KMS-11 (cell line): ENCODE results near the gene FUT1.
A peak's percentile ranks its signal among the peaks of the same experiment; 100 is the strongest.
"Not testable (repeated sequence)": the region's sequence is repeated elsewhere in the genome, so short reads cannot be mapped to it uniquely, and the experiment has no call there.

Source experiments
- H2AFZ ChIP-seq: fragments of 200-600 bp; sonication (generic); 2 replicates; pipeline ENCODE4 v1.6.1; 2016; ENCODE audit warnings: antibody characterized with exemption, mixed run types, low read depth
- H3K27ac ChIP-seq: fragments of 200-600 bp; sonication (generic); 2 replicates; pipeline ENCODE4 v1.6.1; 2016; ENCODE audit warnings: mild to moderate bottlenecking, mixed run types
- H3K27me3 ChIP-seq: fragments of 200-600 bp; sonication (generic); 2 replicates; pipeline ENCODE4 v1.6.1; 2017; ENCODE audit warnings: mild to moderate bottlenecking, low read depth, mixed run types, moderate library complexity; ENCODE audit not compliant: insufficient read depth
- H3K36me3 ChIP-seq: fragments of 200-600 bp; sonication (generic); 2 replicates; pipeline ENCODE4 v1.6.1; 2017; ENCODE audit warnings: mild to moderate bottlenecking, mixed run types; ENCODE audit not compliant: insufficient read depth
- H3K4me1 ChIP-seq: fragments of 200-600 bp; sonication (generic); 2 replicates; pipeline ENCODE4 v1.6.1; 2016; ENCODE audit warnings: mild to moderate bottlenecking, low read depth, mixed run types; ENCODE audit not compliant: poor library complexity, severe bottlenecking
- H3K4me2 ChIP-seq: fragments of 200-600 bp; sonication (generic); 2 replicates; pipeline ENCODE4 v1.7.0; 2016; ENCODE audit warnings: mild to moderate bottlenecking, mixed run types
- H3K4me3 ChIP-seq: fragments of 200-600 bp; sonication (generic); IDR thresholded peaks from 2 replicates; pipeline ENCODE4 v1.6.1; 2017; ENCODE audit warnings: low read depth, low read length, mixed read lengths; ENCODE audit not compliant: insufficient read depth
- H3K79me2 ChIP-seq: fragments of 200-600 bp; sonication (generic); 2 replicates; pipeline ENCODE4 v1.6.1; 2016; ENCODE audit warnings: low read depth, mixed run types; ENCODE audit not compliant: insufficient read depth
- H3K9ac ChIP-seq: fragments of 200-600 bp; sonication (generic); 2 replicates; pipeline ENCODE4 v1.6.1; 2016; ENCODE audit warnings: mild to moderate bottlenecking, mixed run types
- H4K20me1 ChIP-seq: fragments of 200-600 bp; sonication (generic); 2 replicates; pipeline ENCODE4 v1.6.1; 2016; ENCODE audit warnings: mild to moderate bottlenecking, mixed run types; ENCODE audit not compliant: insufficient read depth
- TF ChIP-seq, protein P1 (sequence below): fragments of 200-600 bp; sonication (generic); conservative IDR thresholded peaks from 2 replicates; pipeline ENCODE4 v1.6.1; 2017; ENCODE audit warnings: low read depth, mild to moderate bottlenecking, antibody characterized with exemption, low read length, moderate library complexity, mixed read lengths

The FUT1 gene

GRCh38 chr19:48793271-48793670 lies 40.8 kb upstream of the FUT1 start:
- Histone ChIP-seq H2AFZ (no peak overlapping the region), H3K4me2 (no peak overlapping the region), H3K27ac (no peak overlapping the region), H4K20me1 (no peaks in the 10 kb centered on the region), H3K4me1 (peaks cover 4% of the 10 kb centered on the region), H3K79me2 (no peaks in the 10 kb centered on the region), H3K27me3 (no peaks in the 10 kb centered on the region), H3K36me3 (no peaks in the 10 kb centered on the region), H3K4me3 (no peak overlapping the region), H3K9ac (no peak overlapping the region)
- TF ChIP-seq, protein P1, sequence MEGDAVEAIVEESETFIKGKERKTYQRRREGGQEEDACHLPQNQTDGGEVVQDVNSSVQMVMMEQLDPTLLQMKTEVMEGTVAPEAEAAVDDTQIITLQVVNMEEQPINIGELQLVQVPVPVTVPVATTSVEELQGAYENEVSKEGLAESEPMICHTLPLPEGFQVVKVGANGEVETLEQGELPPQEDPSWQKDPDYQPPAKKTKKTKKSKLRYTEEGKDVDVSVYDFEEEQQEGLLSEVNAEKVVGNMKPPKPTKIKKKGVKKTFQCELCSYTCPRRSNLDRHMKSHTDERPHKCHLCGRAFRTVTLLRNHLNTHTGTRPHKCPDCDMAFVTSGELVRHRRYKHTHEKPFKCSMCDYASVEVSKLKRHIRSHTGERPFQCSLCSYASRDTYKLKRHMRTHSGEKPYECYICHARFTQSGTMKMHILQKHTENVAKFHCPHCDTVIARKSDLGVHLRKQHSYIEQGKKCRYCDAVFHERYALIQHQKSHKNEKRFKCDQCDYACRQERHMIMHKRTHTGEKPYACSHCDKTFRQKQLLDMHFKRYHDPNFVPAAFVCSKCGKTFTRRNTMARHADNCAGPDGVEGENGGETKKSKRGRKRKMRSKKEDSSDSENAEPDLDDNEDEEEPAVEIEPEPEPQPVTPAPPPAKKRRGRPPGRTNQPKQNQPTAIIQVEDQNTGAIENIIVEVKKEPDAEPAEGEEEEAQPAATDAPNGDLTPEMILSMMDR = no peak

DNA sequence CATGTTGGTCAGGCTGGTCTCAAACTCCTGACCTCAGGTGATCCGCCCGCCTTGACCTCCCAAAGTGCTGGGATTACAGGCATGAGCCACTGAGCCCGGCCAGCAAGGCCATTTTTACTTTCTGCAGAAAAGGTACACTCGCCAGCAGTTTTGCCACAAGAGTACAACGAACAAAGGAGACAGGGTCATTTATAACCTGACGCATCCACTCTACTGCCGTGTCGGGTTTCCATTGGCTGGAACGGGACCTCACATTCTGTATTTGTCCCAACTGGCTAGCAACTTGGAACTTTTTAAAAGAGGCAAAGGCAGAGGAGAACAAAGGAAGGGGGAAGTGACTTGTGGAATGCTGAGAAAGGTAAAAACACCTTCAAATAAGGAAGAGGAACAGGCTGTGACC lies 34.9 kb upstream of the FUT1 start:
- not testable (repeated sequence) for H2AFZ ChIP-seq, H3K4me1 ChIP-seq, H3K36me3 ChIP-seq, H3K9ac ChIP-seq, H3K4me3 ChIP-seq, H3K27ac ChIP-seq, H3K4me2 ChIP-seq, H3K79me2 ChIP-seq, H4K20me1 ChIP-seq
- H3K27me3 ChIP-seq = peaks cover 18% of the 10 kb centered on the region; the same call in 1 of the 2 replicates

- not testable (repeated sequence) for H3K9ac ChIP-seq, H2AFZ ChIP-seq, H3K36me3 ChIP-seq, H3K27ac ChIP-seq, H3K4me1 ChIP-seq, H3K4me3 ChIP-seq, H4K20me1 ChIP-seq, H3K79me2 ChIP-seq, H3K4me2 ChIP-seq
- peaks cover 23% of the 10 kb centered on the region for H3K27me3 ChIP-seq
Observed at GRCh38 chr19:48786422-48786821, 34.0 kb upstream of the FUT1 start.

GRCh38 chr19:48784527-48784926 lies 32.1 kb upstream of the FUT1 start:
- peaks cover 24% of the 10 kb centered on the region for H3K27me3 ChIP-seq
- no peak overlapping the region for H3K27ac ChIP-seq
- peaks cover 10% of the 10 kb centered on the region for H3K4me1 ChIP-seq
- H4K20me1 ChIP-seq = no peaks in the 10 kb centered on the region
- no peak overlapping the region for H2AFZ ChIP-seq
- H3K4me2 ChIP-seq = no peak overlapping the region
- TF ChIP-seq, protein P1 = no peak
- H3K4me3 ChIP-seq = no peak overlapping the region
- no peaks in the 10 kb centered on the region for H3K36me3 ChIP-seq
- H3K9ac ChIP-seq = no peak overlapping the region
- H3K79me2 ChIP-seq = no peaks in the 10 kb centered on the region

- no peak overlapping the region for H3K4me3 ChIP-seq
- TF ChIP-seq, protein P1 = no peak
- H3K27me3 ChIP-seq = peaks cover 51% of the 10 kb centered on the region
- peaks cover 6% of the 10 kb centered on the region for H3K4me1 ChIP-seq
- H4K20me1 ChIP-seq = no peaks in the 10 kb centered on the region
- H3K9ac ChIP-seq = no peak overlapping the region
- no peak overlapping the region for H3K27ac ChIP-seq
- H3K79me2 ChIP-seq = no peaks in the 10 kb centered on the region
- H3K36me3 ChIP-seq = no peaks in the 10 kb centered on the region
- H2AFZ ChIP-seq = no peak overlapping the region
- H3K4me2 ChIP-seq = peak overlapping the region; percentile 25; the same call in 1 of the 2 replicates
Observed at GRCh38 chr19:48780631-48781391, 28.4 kb upstream of the FUT1 start.
